Kidney epithelial cell (primary cell): ENCODE data around the gene CTAG2. TPM values are rescaled to one million over a fixed set of nuclear protein-coding genes. Genes with fewer than 3 reads are reported as not detected.
A peak's percentile ranks its signal among the peaks of the same experiment; 100 is the strongest.

Experiments used
- DNase-seq: peaks from one replicate; pipeline ENCODE4 v3.0.0-alpha.2; 2010; ENCODE audit warnings: low read depth
- H3K27me3 ChIP-seq: 2 replicates; pipeline ENCODE4 v1.6.0; 2011; ENCODE audit warnings: low read length; ENCODE audit not compliant: control insufficient read depth, insufficient read depth
- H3K36me3 ChIP-seq: 2 replicates; pipeline ENCODE4 v1.5.1; 2011; ENCODE audit warnings: low read length; ENCODE audit not compliant: control insufficient read depth, insufficient read depth
- H3K4me3 ChIP-seq: 2 replicates; pipeline ENCODE4 v1.5.1; 2011; ENCODE audit warnings: low read depth, mild to moderate bottlenecking, control low read depth, low read length
- CTCF ChIP-seq: IDR thresholded peaks from 2 replicates; pipeline ENCODE4 v1.5.1; 2011; ENCODE audit warnings: mild to moderate bottlenecking, moderate library complexity, low read length, control low read depth, inconsistent platforms; ENCODE audit not compliant: insufficient read depth, poor library complexity, severe bottlenecking
- total RNA-seq: library from RNA; depleted of rRNA; stranded (reverse); fragments of >200 nt; gene quantifications from 2 replicates; pipeline ENCODE4 v1.2.3, GENCODE V29; 2015

The CTAG2 gene
- total RNA-seq, 1 donor from 2014 or later = not detected

GRCh38 chrX:154603438-154604430 is 49.6 kb downstream of the CTAG2 start:
- Histone ChIP-seq H3K27me3 (no peaks in the 10 kb centered on the region), H3K4me3 (no peak overlapping the region), H3K36me3 (no peaks in the 10 kb centered on the region)
- no peak for TF ChIP-seq CTCF
- peak; percentile 54 for DNase-seq

GRCh38 chrX:154602766-154603437 is 50.5 kb downstream of the CTAG2 start:
- Histone ChIP-seq H3K27me3 (no peaks in the 10 kb centered on the region), H3K36me3 (no peaks in the 10 kb centered on the region), H3K4me3 (no peak overlapping the region)
- DNase-seq = no peak
- no peak for TF ChIP-seq CTCF

- DNase-seq = no peak
- H3K4me3 ChIP-seq = no peak overlapping the region
Observed at GRCh38 chrX:154602226-154602625, 51.2 kb downstream of the CTAG2 start.

More at GRCh38 chrX:154602226-154602625, 51.2 kb downstream of the CTAG2 start:
- Histone ChIP-seq H3K27me3 (no peaks in the 10 kb centered on the region), H3K36me3 (no peaks in the 10 kb centered on the region)
- TF ChIP-seq CTCF = no peak

Other genes with a start within 250 kb of the CTAG2 start
- gene DNASE1L1, start 244.3 kb downstream of the CTAG2 start, total RNA-seq = 15.5 and 16.6 TPM in 2 replicates
- gene TAFAZZIN, start 242.0 kb downstream of the CTAG2 start, total RNA-seq = 55.2 and 62.0 TPM in 2 replicates
- gene ATP6AP1, start 224.9 kb downstream of the CTAG2 start, total RNA-seq = 70.0 and 78.3 TPM in 2 replicates
- 113 and 121 TPM in 2 replicates for gene GDI1, start 216.4 kb downstream of the CTAG2 start, total RNA-seq
- gene FAM50A, start 209.4 kb downstream of the CTAG2 start, total RNA-seq = 79.1 and 80.0 TPM in 2 replicates
- gene PLXNA3, start 195.3 kb downstream of the CTAG2 start, total RNA-seq = 16.7 and 34.7 TPM in 2 replicates
- 27.9 and 28.8 TPM in 2 replicates for gene LAGE3, start 174.3 kb downstream of the CTAG2 start, total RNA-seq
- gene UBL4A, start 167.0 kb downstream of the CTAG2 start, total RNA-seq = 48.3 and 55.9 TPM in 2 replicates
- 20.3 and 37.9 TPM in 2 replicates for gene SLC10A3, start 162.9 kb downstream of the CTAG2 start, total RNA-seq
- 30.3 and 32.3 TPM in 2 replicates for gene FAM3A, start 137.3 kb downstream of the CTAG2 start, total RNA-seq
- 39.2 and 47.0 TPM in 2 replicates for gene G6PD, start 106.7 kb downstream of the CTAG2 start, total RNA-seq
- 14.6 and 16.7 TPM in 2 replicates for gene IKBKG, start 106.0 kb downstream of the CTAG2 start, total RNA-seq
- not detected in 2 replicates for gene CTAG1A, start 68.4 kb downstream of the CTAG2 start, total RNA-seq
- not detected in 2 replicates for gene CTAG1B, start 34.3 kb downstream of the CTAG2 start, total RNA-seq
- 0.42 and 0.82 TPM in 2 replicates for gene GAB3, start 97.5 kb upstream of the CTAG2 start, total RNA-seq
- gene DKC1, start 109.3 kb upstream of the CTAG2 start, total RNA-seq = 32.3 and 43.8 TPM in 2 replicates
- gene MPP1, start 151.9 kb upstream of the CTAG2 start, total RNA-seq = 7.7 and 9.3 TPM in 2 replicates
- gene SMIM9, start 181.1 kb upstream of the CTAG2 start, total RNA-seq = not detected in 2 replicates
- gene F8A1, start 232.8 kb upstream of the CTAG2 start, total RNA-seq = 14.9 and 19.0 TPM in 2 replicates